Measurements from ENCODE around the gene C6orf120.

DNA sequence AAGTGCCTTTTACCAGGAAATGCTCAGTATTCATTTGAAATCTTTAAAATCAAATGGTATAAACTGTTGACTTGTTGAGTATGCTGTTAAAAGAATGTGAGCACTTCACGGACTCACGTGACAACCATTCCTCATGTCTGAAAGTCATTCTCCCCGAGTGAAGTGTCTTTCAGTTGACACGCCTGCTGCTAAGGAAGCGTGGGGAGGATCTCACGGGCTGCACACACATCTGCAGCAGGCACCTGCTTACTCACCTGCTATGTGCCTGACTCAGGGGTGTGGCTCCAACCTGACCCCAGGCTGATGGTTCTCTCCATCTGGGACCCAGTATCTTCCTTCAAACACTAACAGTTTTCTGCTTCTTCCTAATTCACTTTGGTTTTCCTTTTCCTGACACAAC, 32.8 kb upstream of the C6orf120 start:
- TF ChIP-seq, protein P1, sequence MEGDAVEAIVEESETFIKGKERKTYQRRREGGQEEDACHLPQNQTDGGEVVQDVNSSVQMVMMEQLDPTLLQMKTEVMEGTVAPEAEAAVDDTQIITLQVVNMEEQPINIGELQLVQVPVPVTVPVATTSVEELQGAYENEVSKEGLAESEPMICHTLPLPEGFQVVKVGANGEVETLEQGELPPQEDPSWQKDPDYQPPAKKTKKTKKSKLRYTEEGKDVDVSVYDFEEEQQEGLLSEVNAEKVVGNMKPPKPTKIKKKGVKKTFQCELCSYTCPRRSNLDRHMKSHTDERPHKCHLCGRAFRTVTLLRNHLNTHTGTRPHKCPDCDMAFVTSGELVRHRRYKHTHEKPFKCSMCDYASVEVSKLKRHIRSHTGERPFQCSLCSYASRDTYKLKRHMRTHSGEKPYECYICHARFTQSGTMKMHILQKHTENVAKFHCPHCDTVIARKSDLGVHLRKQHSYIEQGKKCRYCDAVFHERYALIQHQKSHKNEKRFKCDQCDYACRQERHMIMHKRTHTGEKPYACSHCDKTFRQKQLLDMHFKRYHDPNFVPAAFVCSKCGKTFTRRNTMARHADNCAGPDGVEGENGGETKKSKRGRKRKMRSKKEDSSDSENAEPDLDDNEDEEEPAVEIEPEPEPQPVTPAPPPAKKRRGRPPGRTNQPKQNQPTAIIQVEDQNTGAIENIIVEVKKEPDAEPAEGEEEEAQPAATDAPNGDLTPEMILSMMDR (IDR thresholded peaks at IDR 0.05), result no peak
- TF ChIP-seq POLR2AphosphoS5 (IDR thresholded peaks at IDR 0.05; ENCODE audit: low read depth, low read length) (no peak), SIN3A (IDR thresholded peaks at IDR 0.05; ENCODE audit: borderline replicate concordance, insufficient read depth, low read depth, low read length) (no peak), REST (IDR thresholded peaks at IDR 0.05; ENCODE audit: insufficient read depth in 1 of 2, low read depth in 2 of 2, low read length in 1 of 2) (no peak)

All from Panc1 (cell line).